Measurements from ENCODE around the gene TSC22D2. TPM values are rescaled to one million over a fixed set of nuclear protein-coding genes. Genes with fewer than 3 reads are reported as not detected.

Gene TSC22D2
- total RNA-seq, 2 experiments from 2014 or later: 12.3 to 16.7 TPM

DNA sequence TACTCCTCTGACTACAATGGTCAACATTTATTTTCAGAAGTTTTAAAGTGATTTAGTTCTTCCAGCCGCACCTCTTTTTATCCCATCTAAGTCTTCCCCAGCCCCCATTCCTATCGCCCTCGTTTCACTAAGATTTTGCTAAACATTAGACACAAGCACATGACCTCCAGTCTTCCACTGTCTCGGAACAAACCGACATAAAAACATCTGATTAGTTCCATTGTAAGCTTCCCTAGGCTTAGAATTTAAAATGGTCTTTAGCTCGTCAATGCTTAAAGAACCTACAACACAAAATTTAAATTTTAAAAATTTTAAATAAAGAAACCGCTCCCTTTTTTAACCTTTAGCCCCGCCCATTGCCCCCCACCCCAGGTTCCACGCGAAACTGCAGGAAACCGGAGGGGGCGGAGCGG, 284 bp upstream of the TSC22D2 start:
- ChIA-PET CTCF (interaction anchor here (1.3 to 3.3 kb wide), 4 partner anchors 13 to 87 kb away, joined by 5 to 20 read pairs (median 8); no protein-coding TSS in a partner anchor), POLR2A (interaction anchor here (0.8 to 4.2 kb wide), 7 partner anchors 10 to 195 kb away, joined by 3 to 23 read pairs (median 6); partner anchors contain the start of genes EIF2A, SELENOT and SERP1)
- ATAC-seq: no peak
- Mint-ChIP-seq H3K36me3 (ENCODE audit: low read depth) (peaks cover 24% of the 10 kb centered on the region), H3K27me3 (no peaks in the 10 kb centered on the region), H3K27ac (peak overlapping the region; percentile 99), H3K9me3 (no peaks in the 10 kb centered on the region), H3K4me3 (peak overlapping the region; percentile 84), H3K4me1 (ENCODE audit: low read depth) (peaks cover 16% of the 10 kb centered on the region)
- DNase-seq: no peak
- TF ChIP-seq, protein P1, sequence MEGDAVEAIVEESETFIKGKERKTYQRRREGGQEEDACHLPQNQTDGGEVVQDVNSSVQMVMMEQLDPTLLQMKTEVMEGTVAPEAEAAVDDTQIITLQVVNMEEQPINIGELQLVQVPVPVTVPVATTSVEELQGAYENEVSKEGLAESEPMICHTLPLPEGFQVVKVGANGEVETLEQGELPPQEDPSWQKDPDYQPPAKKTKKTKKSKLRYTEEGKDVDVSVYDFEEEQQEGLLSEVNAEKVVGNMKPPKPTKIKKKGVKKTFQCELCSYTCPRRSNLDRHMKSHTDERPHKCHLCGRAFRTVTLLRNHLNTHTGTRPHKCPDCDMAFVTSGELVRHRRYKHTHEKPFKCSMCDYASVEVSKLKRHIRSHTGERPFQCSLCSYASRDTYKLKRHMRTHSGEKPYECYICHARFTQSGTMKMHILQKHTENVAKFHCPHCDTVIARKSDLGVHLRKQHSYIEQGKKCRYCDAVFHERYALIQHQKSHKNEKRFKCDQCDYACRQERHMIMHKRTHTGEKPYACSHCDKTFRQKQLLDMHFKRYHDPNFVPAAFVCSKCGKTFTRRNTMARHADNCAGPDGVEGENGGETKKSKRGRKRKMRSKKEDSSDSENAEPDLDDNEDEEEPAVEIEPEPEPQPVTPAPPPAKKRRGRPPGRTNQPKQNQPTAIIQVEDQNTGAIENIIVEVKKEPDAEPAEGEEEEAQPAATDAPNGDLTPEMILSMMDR (IDR thresholded peaks at IDR 0.05): no peak
- intact Hi-C loops (cut with micrococcal nuclease): loop anchor here (2.0 kb wide), 2 partner anchors 23 to 195 kb away; partner anchors contain the start of gene SELENOT

- H3K4me1 Mint-ChIP-seq (ENCODE audit: low read depth): peaks cover 26% of the 10 kb centered on the region
- peak overlapping the region; percentile 84 for H3K4me3 Mint-ChIP-seq
- TF ChIP-seq, protein P1 (IDR thresholded peaks at IDR 0.05): no peak
- intact Hi-C loops (cut with micrococcal nuclease): loop anchor here (2.0 kb wide), 1 partner anchor 194 kb away; the partner anchor contains the start of gene SELENOT
- no peak for DNase-seq
- H3K9me3 Mint-ChIP-seq: no peaks in the 10 kb centered on the region
- ChIA-PET CTCF (interaction anchor here (0.9 to 3.3 kb wide), 9 partner anchors 8 to 139 kb away, joined by 3 to 20 read pairs (median 4); no protein-coding TSS in a partner anchor), POLR2A (interaction anchor here (0.5 to 4.2 kb wide), 19 partner anchors 10 to 375 kb away, joined by 3 to 23 read pairs (median 4); partner anchors contain the start of genes EIF2A, SELENOT, SERP1 and SIAH2)
- H3K27me3 Mint-ChIP-seq: no peaks in the 10 kb centered on the region
- peak overlapping the region; percentile 99 for H3K27ac Mint-ChIP-seq
- peaks cover 33% of the 10 kb centered on the region for H3K36me3 Mint-ChIP-seq (ENCODE audit: low read depth)
- no peak for ATAC-seq
Measured at GRCh38 chr3:150409125-150409511, 1.0 kb downstream of the TSC22D2 start.

- ChIA-PET CTCF (interaction anchor here (0.6 to 3.3 kb wide), 10 partner anchors 8 to 139 kb away, joined by 3 to 20 read pairs (median 4); no protein-coding TSS in a partner anchor), POLR2A (interaction anchor here (0.5 to 4.2 kb wide), 18 partner anchors 10 to 374 kb away, joined by 3 to 23 read pairs (median 4); partner anchors contain the start of genes EIF2A, SERP1 and SIAH2)
- H3K4me3 Mint-ChIP-seq: peak overlapping the region; percentile 84
Measured at GRCh38 chr3:150409512-150410310, 1.6 kb downstream of the TSC22D2 start.

GRCh38 chr3:150410311-150411105, 2.4 kb downstream of the TSC22D2 start:
- intact Hi-C loops (cut with micrococcal nuclease): loop anchor here (10.0 kb wide), 1 partner anchor 454 kb away; no protein-coding TSS in a partner anchor
- DNase-seq: peak; percentile 62
- Mint-ChIP-seq H3K27me3 (no peaks in the 10 kb centered on the region), H3K9me3 (no peaks in the 10 kb centered on the region), H3K4me1 (ENCODE audit: low read depth) (peaks cover 39% of the 10 kb centered on the region), H3K27ac (peak overlapping the region; percentile 75), H3K4me3 (peak overlapping the region; percentile 84), H3K36me3 (ENCODE audit: low read depth) (peaks cover 45% of the 10 kb centered on the region)
- POLR2A ChIA-PET: interaction anchor here (0.5 to 4.2 kb wide), 10 partner anchors 9 to 352 kb away, joined by 3 to 23 read pairs (median 6); partner anchors contain the start of genes EIF2A, SERP1 and SIAH2
- TF ChIP-seq, protein P1 (IDR thresholded peaks at IDR 0.05): no peak
- no peak for ATAC-seq
- CTCF ChIA-PET: interaction anchor here (1.0 to 1.6 kb wide), 6 partner anchors 11 to 138 kb away, joined by 3 to 6 read pairs (median 4); no protein-coding TSS in a partner anchor

More at GRCh38 chr3:150409512-150410310, 1.6 kb downstream of the TSC22D2 start:
- Mint-ChIP-seq H3K27ac (peak overlapping the region; percentile 99), H3K4me1 (ENCODE audit: low read depth) (peaks cover 32% of the 10 kb centered on the region), H3K9me3 (no peaks in the 10 kb centered on the region), H3K36me3 (ENCODE audit: low read depth) (peaks cover 37% of the 10 kb centered on the region), H3K27me3 (no peaks in the 10 kb centered on the region)
- DNase-seq (peak; percentile 80), ATAC-seq (peak; percentile 22)
- TF ChIP-seq, protein P1 (IDR thresholded peaks at IDR 0.05): peak; percentile 40
- intact Hi-C loops (cut with micrococcal nuclease): loop anchor here (2.0 to 10.0 kb wide), 2 partner anchors 193 to 455 kb away; partner anchors contain the start of gene SELENOT
